OCI-LY1 (cell line): ENCODE data around the gene PRELP.

ENCODE experiments used
- H2AFZ ChIP-seq: fragments of 200-600 bp; sonication (generic), shearing (Covaris generic); 2 replicates; pipeline ENCODE4 v1.6.0; 2014; ENCODE audit warnings: antibody characterized with exemption, mild to moderate bottlenecking, low read length
- H3F3A ChIP-seq: fragments of 200-600 bp; sonication (generic), shearing (Covaris generic); 2 replicates; pipeline ENCODE4 v1.6.0; 2014; ENCODE audit warnings: mild to moderate bottlenecking, antibody characterized with exemption, low read length, moderate library complexity; ENCODE audit not compliant: insufficient read depth
- H3K27ac ChIP-seq: fragments of 200-600 bp; sonication (generic); 2 replicates; pipeline ENCODE4 v1.5.1; 2014; ENCODE audit warnings: low read length, mixed run types, mild to moderate bottlenecking, low read depth; ENCODE audit not compliant: poor library complexity, severe bottlenecking
- H3K27me3 ChIP-seq: fragments of 200-600 bp; sonication (generic); 2 replicates; pipeline ENCODE4 v1.6.0; 2014; ENCODE audit warnings: antibody characterized with exemption, mild to moderate bottlenecking, low read length, moderate library complexity; ENCODE audit not compliant: insufficient read depth
- H3K36me3 ChIP-seq: fragments of 200-600 bp; sonication (generic); 2 replicates; pipeline ENCODE4 v1.6.1; 2014; ENCODE audit warnings: mild to moderate bottlenecking, antibody characterized with exemption, low read length, moderate library complexity, mixed read lengths; ENCODE audit not compliant: insufficient read depth
- H3K4me1 ChIP-seq: fragments of 200-600 bp; sonication (generic); 2 replicates; pipeline ENCODE4 v1.5.1; 2014; ENCODE audit warnings: mild to moderate bottlenecking, low read length, moderate library complexity; ENCODE audit not compliant: insufficient read depth, severe bottlenecking
- H3K4me2 ChIP-seq: fragments of 200-600 bp; sonication (generic), shearing (Covaris generic); 2 replicates; pipeline ENCODE4 v1.6.1; 2014; ENCODE audit warnings: low read length
- H3K4me3 ChIP-seq: fragments of 200-600 bp; sonication (generic); 2 replicates; pipeline ENCODE4 v1.5.1; 2014; ENCODE audit warnings: low read length, low read depth, mild to moderate bottlenecking, mixed read lengths; ENCODE audit not compliant: poor library complexity, severe bottlenecking
- H3K79me2 ChIP-seq: fragments of 200-600 bp; shearing (Covaris generic); 2 replicates; pipeline ENCODE4 v1.6.1; 2016; ENCODE audit warnings: mixed run types, low read length, mixed read lengths; ENCODE audit not compliant: insufficient read depth
- H3K9ac ChIP-seq: fragments of 200-600 bp; sonication (generic), shearing (Covaris generic); 2 replicates; pipeline ENCODE4 v1.6.1; 2014; ENCODE audit warnings: mild to moderate bottlenecking, low read length, mixed read lengths
- H3K9me2 ChIP-seq: fragments of 200-600 bp; sonication (generic), shearing (Covaris generic); 2 replicates; pipeline ENCODE4 v1.6.1; 2014; ENCODE audit warnings: low read depth, mild to moderate bottlenecking, low read length, mixed read lengths
- H3K9me3 ChIP-seq: fragments of 200-600 bp; shearing (Covaris generic); 2 replicates; pipeline ENCODE4 v1.6.1; 2014; ENCODE audit warnings: low read length, mixed read lengths
- H4K20me1 ChIP-seq: fragments of 200-600 bp; sonication (generic), shearing (Covaris generic); 2 replicates; pipeline ENCODE4 v1.6.0; 2016; ENCODE audit warnings: mild to moderate bottlenecking, low read length; ENCODE audit not compliant: insufficient read depth
- EZH2 ChIP-seq: fragments of 200-600 bp; sonication (generic), shearing (Covaris generic); IDR thresholded peaks from 2 replicates; pipeline ENCODE4 v1.8.0; 2017; ENCODE audit warnings: borderline replicate concordance, mixed run types, mild to moderate bottlenecking, antibody characterized with exemption, low read length, moderate library complexity, mixed read lengths
- TF ChIP-seq, protein P1 (sequence below): fragments of 200-600 bp; sonication (generic), shearing (Covaris generic); IDR thresholded peaks from 2 replicates; pipeline ENCODE4 v1.5.1; 2017; ENCODE audit warnings: mild to moderate bottlenecking, antibody characterized with exemption, low read length, moderate library complexity, mixed read lengths

PRELP gene

GRCh38 chr1:203495845-203496244 is 20.2 kb downstream of the PRELP start:
- H3K4me1 ChIP-seq: peaks cover 5% of the 10 kb centered on the region
- no peaks in the 10 kb centered on the region for H3F3A ChIP-seq
- no peaks in the 10 kb centered on the region for H4K20me1 ChIP-seq
- peaks cover 4% of the 10 kb centered on the region; the same call in 1 of the 2 replicates for H3K27me3 ChIP-seq
- H3K4me3 ChIP-seq: no peak overlapping the region
- no peaks in the 10 kb centered on the region for H3K9me3 ChIP-seq
- H3K36me3 ChIP-seq: no peaks in the 10 kb centered on the region
- no peak overlapping the region for H3K4me2 ChIP-seq
- H2AFZ ChIP-seq: no peak overlapping the region
- no peak for TF ChIP-seq EZH2
- TF ChIP-seq, protein P1, sequence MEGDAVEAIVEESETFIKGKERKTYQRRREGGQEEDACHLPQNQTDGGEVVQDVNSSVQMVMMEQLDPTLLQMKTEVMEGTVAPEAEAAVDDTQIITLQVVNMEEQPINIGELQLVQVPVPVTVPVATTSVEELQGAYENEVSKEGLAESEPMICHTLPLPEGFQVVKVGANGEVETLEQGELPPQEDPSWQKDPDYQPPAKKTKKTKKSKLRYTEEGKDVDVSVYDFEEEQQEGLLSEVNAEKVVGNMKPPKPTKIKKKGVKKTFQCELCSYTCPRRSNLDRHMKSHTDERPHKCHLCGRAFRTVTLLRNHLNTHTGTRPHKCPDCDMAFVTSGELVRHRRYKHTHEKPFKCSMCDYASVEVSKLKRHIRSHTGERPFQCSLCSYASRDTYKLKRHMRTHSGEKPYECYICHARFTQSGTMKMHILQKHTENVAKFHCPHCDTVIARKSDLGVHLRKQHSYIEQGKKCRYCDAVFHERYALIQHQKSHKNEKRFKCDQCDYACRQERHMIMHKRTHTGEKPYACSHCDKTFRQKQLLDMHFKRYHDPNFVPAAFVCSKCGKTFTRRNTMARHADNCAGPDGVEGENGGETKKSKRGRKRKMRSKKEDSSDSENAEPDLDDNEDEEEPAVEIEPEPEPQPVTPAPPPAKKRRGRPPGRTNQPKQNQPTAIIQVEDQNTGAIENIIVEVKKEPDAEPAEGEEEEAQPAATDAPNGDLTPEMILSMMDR: no peak
- no peaks in the 10 kb centered on the region for H3K79me2 ChIP-seq
- H3K9me2 ChIP-seq: no peaks in the 10 kb centered on the region
- H3K9ac ChIP-seq: no peak overlapping the region
- no peak overlapping the region for H3K27ac ChIP-seq

DNA sequence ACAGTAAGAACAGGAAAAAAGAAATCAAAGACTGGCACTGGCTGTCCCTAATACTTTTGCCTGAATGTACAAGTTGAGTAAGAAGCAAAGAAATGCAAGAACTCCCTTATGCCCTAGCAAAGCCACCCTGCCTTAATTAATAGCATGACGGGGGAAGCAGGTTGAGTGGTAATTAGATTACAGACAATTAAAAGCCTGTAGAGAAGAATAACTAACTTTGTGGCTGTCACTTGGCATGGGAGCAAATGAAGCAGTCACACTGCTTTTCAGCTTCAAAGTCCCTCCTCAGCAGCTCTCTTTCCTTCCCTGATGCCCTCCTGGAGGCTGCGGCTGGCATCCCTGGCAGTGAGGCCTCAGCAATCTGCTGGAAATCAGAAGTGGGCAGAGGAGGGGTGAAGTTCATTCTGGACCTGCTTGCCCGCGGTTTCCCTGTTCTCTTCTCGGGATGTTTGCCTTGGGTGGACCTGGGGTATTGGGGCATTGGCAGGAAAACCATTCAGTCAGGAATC is 21.7 kb downstream of the PRELP start:
- H3K9me2 ChIP-seq: no peaks in the 10 kb centered on the region
- H3K9me3 ChIP-seq: no peaks in the 10 kb centered on the region
- H3K27ac ChIP-seq: no peak overlapping the region
- H3K36me3 ChIP-seq: no peaks in the 10 kb centered on the region
- H3K9ac ChIP-seq: no peak overlapping the region
- no peaks in the 10 kb centered on the region for H3F3A ChIP-seq
- no peak overlapping the region for H2AFZ ChIP-seq
- H3K4me2 ChIP-seq: no peak overlapping the region
- TF ChIP-seq, protein P1: no peak
- no peak for TF ChIP-seq EZH2
- H3K79me2 ChIP-seq: no peaks in the 10 kb centered on the region
- H3K4me1 ChIP-seq: no peaks in the 10 kb centered on the region
- peaks cover 4% of the 10 kb centered on the region; the same call in 1 of the 2 replicates for H3K27me3 ChIP-seq
- H4K20me1 ChIP-seq: no peaks in the 10 kb centered on the region
- H3K4me3 ChIP-seq: no peak overlapping the region

- Histone ChIP-seq H3K27ac (no peak overlapping the region), H3K79me2 (no peaks in the 10 kb centered on the region), H3K4me3 (no peak overlapping the region), H3F3A (no peaks in the 10 kb centered on the region), H3K4me2 (no peak overlapping the region), H3K36me3 (no peaks in the 10 kb centered on the region), H2AFZ (no peak overlapping the region), H3K27me3 (no peaks in the 10 kb centered on the region), H3K4me1 (no peaks in the 10 kb centered on the region), H3K9me2 (no peaks in the 10 kb centered on the region), H3K9me3 (no peaks in the 10 kb centered on the region), H4K20me1 (no peaks in the 10 kb centered on the region), H3K9ac (no peak overlapping the region)
- no peak for TF ChIP-seq EZH2
- TF ChIP-seq, protein P1: no peak
These were observed 24.2 kb downstream of the PRELP start for GRCh38 chr1:203499643-203500278.
